HepG2 (cell line): ENCODE results near the gene DAZAP1. TPM values are rescaled to one million over a fixed set of nuclear protein-coding genes. Genes with fewer than 3 reads are reported as not detected.

Experiments used
- ARID3A ChIP-seq: IDR thresholded peaks from 2 replicates; pipeline ENCODE4 v1.6.1; 2012; ENCODE audit warnings: low read depth, low read length, improper control_type of control experiment
- ARID4A ChIP-seq: sonication (generic); formaldehyde crosslinking; IDR thresholded peaks from 2 replicates; pipeline ENCODE4 v1.5.0; 2020; ENCODE audit warnings: mild to moderate bottlenecking, missing genetic modification reagents, borderline replicate concordance
- CBX2 ChIP-seq, 2 experiments: fragments of 200-600 bp in 1 of 2; sonication (generic); formaldehyde crosslinking in 1 of 2; IDR thresholded peaks; 2 replicates each; pipeline versions ENCODE4 v1.7.0 to v1.8.1; 2018 to 2022; ENCODE audit warnings: low read depth in 2 of 2, low read length in 1 of 2, mild to moderate bottlenecking in 1 of 2, missing genetic modification reagents in 1 of 2
- E2F1 ChIP-seq: sonication (generic); formaldehyde crosslinking; IDR thresholded peaks from 2 replicates; pipeline ENCODE4 v1.5.0; 2020; ENCODE audit warnings: missing genetic modification reagents
- FOXC1 ChIP-seq: sonication (generic); formaldehyde crosslinking; IDR thresholded peaks from 2 replicates; pipeline ENCODE4 v1.8.0; 2022; ENCODE audit warnings: mild to moderate bottlenecking, missing genetic modification reagents, borderline replicate concordance
- RBM39 ChIP-seq: fragments of 200-400 bp; formaldehyde crosslinking; IDR thresholded peaks from one replicate; pipeline ENCODE4 v1.6.1; 2018; ENCODE audit warnings: antibody characterized with exemption, mild to moderate bottlenecking, low read depth, low read length; ENCODE audit not compliant: poor library complexity, severe bottlenecking
- ZGPAT ChIP-seq: IDR thresholded peaks from 2 replicates; pipeline ENCODE4 v1.6.1; 2016; ENCODE audit warnings: mild to moderate bottlenecking
- ZNF251 ChIP-seq: sonication (generic); formaldehyde crosslinking; IDR thresholded peaks from 2 replicates; pipeline ENCODE4 v1.9.0; 2021; ENCODE audit warnings: mild to moderate bottlenecking, missing genetic modification reagents
- ZNF343 ChIP-seq: sonication (generic); formaldehyde crosslinking; IDR thresholded peaks from 2 replicates; pipeline ENCODE4 v1.4.0; 2020; ENCODE audit warnings: mild to moderate bottlenecking, missing genetic modification reagents
- ZNF784 ChIP-seq: sonication (generic); formaldehyde crosslinking; IDR thresholded peaks from 2 replicates; pipeline ENCODE4 v1.5.1; 2020; ENCODE audit warnings: missing genetic modification reagents, mild to moderate bottlenecking, borderline replicate concordance
- polyA plus RNA-seq, 8 experiments: library from polyadenylated mRNA; depleted of rRNA in 3 of 8; stranded (reverse) in 7 of 8; unstranded in 1 of 8; fragments of >200 nt; fragmentation: Illumina TruSeq in 4 of 8; extraction: Trizol in 4 of 8; gene quantifications; 2 replicates each; pipeline versions ENCODE4 v1.2.1 to v1.2.3, GENCODE V29; 2011 to 2016; ENCODE audit warnings: low read depth in 4 of 8, missing spikeins in 1 of 8, mixed read lengths in 1 of 8; ENCODE audit not compliant: insufficient read depth in 1 of 8
- total RNA-seq, 5 experiments: library from RNA; depleted of rRNA; stranded (reverse); fragments of >200 nt; fragmentation: Illumina TruSeq; extraction: Trizol; gene quantifications; 2 replicates each; pipeline ENCODE4 v1.2.3, GENCODE V29; 2016; ENCODE audit warnings: low read depth in 1 of 5

DAZAP1 gene
- total and polyA plus RNA-seq, 2 of the 13 experiments (the other 11 are each of a cell fraction or from before 2014, with no cell fraction given): 63.3 to 79.2 TPM

- no peak for TF ChIP-seq ARID3A
- no peak; the same call in 1 of the 2 replicates for TF ChIP-seq ZNF784 (CRISPR knock-in tag)
- TF ChIP-seq ZNF343: 0 out of 2 replicates have a peak, but pooled peaks have one; percentile 46
- no peak for TF ChIP-seq CBX2 (IDR thresholded peaks at IDR 0.05; ENCODE audit: low read depth, low read length)
- TF ChIP-seq CBX2 (CRISPR knock-in tag; IDR thresholded peaks at IDR 0.05; ENCODE audit: low read depth): no peak
- TF ChIP-seq ZGPAT (CRISPR knock-in tag): 0 out of 2 replicates have a peak, but pooled peaks have one; percentile 25
- TF ChIP-seq ZNF251: no peak
- TF ChIP-seq E2F1 (CRISPR knock-in tag): no peak
- peak; percentile 56; the same call in 1 of the 2 replicates for TF ChIP-seq ARID4A
- TF ChIP-seq RBM39: peak; percentile 86
- TF ChIP-seq FOXC1 (CRISPR knock-in tag): 0 out of 2 replicates have a peak, but pooled peaks have one; percentile 31
Observed at GRCh38 chr19:1424192-1424955, 17.0 kb downstream of the DAZAP1 start (continued).
